Measurements from ENCODE around the gene TGIF1.

DNA sequence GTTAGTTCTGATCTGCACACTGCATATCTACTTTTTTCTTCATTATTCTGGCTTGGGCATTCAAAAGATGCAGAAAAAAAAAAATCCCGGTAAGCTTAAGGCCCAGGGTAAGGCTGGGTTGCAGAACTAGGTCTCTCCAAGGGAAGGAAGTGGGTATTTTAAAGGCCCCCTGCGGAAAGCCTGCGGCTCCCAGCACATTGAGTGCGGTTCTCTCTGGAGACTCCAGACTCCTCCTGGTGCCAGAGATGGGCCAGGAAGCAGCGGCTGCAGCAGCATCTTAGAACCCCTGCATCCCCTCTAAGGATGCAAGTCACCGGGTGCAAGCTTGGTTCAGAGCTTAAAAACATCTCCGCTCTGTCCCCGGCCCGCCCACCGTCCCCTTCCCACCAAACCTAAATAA lies 49.5 kb downstream of the TGIF1 start:
- TF ChIP-seq, protein P1, sequence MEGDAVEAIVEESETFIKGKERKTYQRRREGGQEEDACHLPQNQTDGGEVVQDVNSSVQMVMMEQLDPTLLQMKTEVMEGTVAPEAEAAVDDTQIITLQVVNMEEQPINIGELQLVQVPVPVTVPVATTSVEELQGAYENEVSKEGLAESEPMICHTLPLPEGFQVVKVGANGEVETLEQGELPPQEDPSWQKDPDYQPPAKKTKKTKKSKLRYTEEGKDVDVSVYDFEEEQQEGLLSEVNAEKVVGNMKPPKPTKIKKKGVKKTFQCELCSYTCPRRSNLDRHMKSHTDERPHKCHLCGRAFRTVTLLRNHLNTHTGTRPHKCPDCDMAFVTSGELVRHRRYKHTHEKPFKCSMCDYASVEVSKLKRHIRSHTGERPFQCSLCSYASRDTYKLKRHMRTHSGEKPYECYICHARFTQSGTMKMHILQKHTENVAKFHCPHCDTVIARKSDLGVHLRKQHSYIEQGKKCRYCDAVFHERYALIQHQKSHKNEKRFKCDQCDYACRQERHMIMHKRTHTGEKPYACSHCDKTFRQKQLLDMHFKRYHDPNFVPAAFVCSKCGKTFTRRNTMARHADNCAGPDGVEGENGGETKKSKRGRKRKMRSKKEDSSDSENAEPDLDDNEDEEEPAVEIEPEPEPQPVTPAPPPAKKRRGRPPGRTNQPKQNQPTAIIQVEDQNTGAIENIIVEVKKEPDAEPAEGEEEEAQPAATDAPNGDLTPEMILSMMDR (IDR thresholded peaks at IDR 0.05 in 8 of 11, conservative IDR thresholded peaks at IDR 0.05 in 3 of 11), result no peak
- TF ChIP-seq POLR2A (IDR thresholded peaks at IDR 0.05), result no peak
- no peak for TF ChIP-seq POLR2AphosphoS5 (IDR thresholded peaks at IDR 0.05)

Data from spleen (tissue), 7 donors.